Body of pancreas (tissue), 4 donors: ENCODE results near the gene FBXO28. TPM values are rescaled to one million over a fixed set of nuclear protein-coding genes. Genes with fewer than 3 reads are reported as not detected.

Experiments
- ATAC-seq: fragments of 150-250 bp; one replicate; pipeline ENCODE4 v1.9.1; 2016
- DNase-seq, 4 donors: peaks; one replicate each; pipeline ENCODE4 v3.0.0-alpha.2; 2019
- H3K27ac ChIP-seq, 4 donors: fragments of 200-600 bp; sonication (generic); 1 replicate in 3 of 4; 2 replicates in 1 of 4; pipeline versions ENCODE4 v1.5.1 to v1.6.1; 2016 to 2019; ENCODE audit warnings: mild to moderate bottlenecking in 1 of 4, mixed read lengths in 1 of 4, moderate library complexity in 1 of 4
- H3K27me3 ChIP-seq, 2 donors: fragments of 200-600 bp; sonication (generic); one replicate each; pipeline ENCODE4 v1.6.0; 2016; ENCODE audit warnings: mild to moderate bottlenecking in 1 of 2
- H3K36me3 ChIP-seq, 2 donors: fragments of 200-600 bp; sonication (generic); replicated peaks in 1 of 2; 2 replicates each; pipeline ENCODE4 v1.5.1; 2016; ENCODE audit warnings: low read depth in 2 of 2; ENCODE audit not compliant: insufficient read depth in 1 of 2
- H3K4me1 ChIP-seq: fragments of 200-600 bp; sonication (generic); one replicate; pipeline ENCODE4 v1.6.0; 2016
- H3K4me3 ChIP-seq, 2 donors: fragments of 200-600 bp; sonication (generic); 1 replicate in 1 of 2; 2 replicates in 1 of 2; pipeline ENCODE4 v1.5.1; 2016 to 2019
- H3K9me3 ChIP-seq, 3 donors: fragments of 200-600 bp; sonication (generic); 1 replicate in 2 of 3; 2 replicates in 1 of 3; pipeline ENCODE4 v1.5.1; 2016
- CTCF ChIP-seq, 7 experiments: fragments of 450-650 bp in 4 of 7; fragments of 200-600 bp in 3 of 7; sonication (generic) in 3 of 7; IDR thresholded peaks; one replicate each; pipeline ENCODE4 v1.5.1; 2016 to 2019; ENCODE audit warnings: antibody characterized with exemption in 7 of 7
- POLR2A ChIP-seq, 3 donors: fragments of 450-650 bp; IDR thresholded peaks; one replicate each; pipeline ENCODE4 v1.6.1; 2016; ENCODE audit warnings: antibody characterized with exemption in 3 of 3, mild to moderate bottlenecking in 2 of 3
- WGBS, 2 donors: methylation state at CpG; one replicate each; pipeline ENCODE4 v1.1.5; 2017; 5-methylcytosine and 5-hydroxymethylcytosine counted together
- intact Hi-C: fragments of 100-400 bp; cut with DNase I; formaldehyde crosslinking; loops from one replicate; pipeline ENCODE4 v1.15.1; 2023
- small RNA-seq: library from RNA; depleted of rRNA; stranded (forward); fragments of <200 nt; gene quantifications from one replicate; pipeline ENCODE3, GENCODE V24; 2016
- total RNA-seq, 2 donors: library from RNA; depleted of rRNA; stranded (reverse); fragments of >200 nt; gene quantifications; one replicate each; pipeline ENCODE4 v1.1.0, GENCODE V29; 2016

The FBXO28 gene
- total RNA-seq, 2 donors from 2014 or later: 3.0 to 13.7 TPM

GRCh38 chr1:224211206-224211962, 97.5 kb downstream of the FBXO28 start:
- H3K27ac ChIP-seq: peak overlapping the region in 2 of 4 donors; percentile 41 to 68
- no peaks in the 10 kb centered on the region for H3K36me3 ChIP-seq
- intact Hi-C loops: no loop called here
- H3K27me3 ChIP-seq: no peaks in the 10 kb centered on the region
- no peaks in the 10 kb centered on the region for H3K9me3 ChIP-seq
- DNase-seq (peak; percentile 45 to 69 (median 56)), ATAC-seq (peak; percentile 74)
- no peak overlapping the region for H3K4me3 ChIP-seq
- TF ChIP-seq CTCF (IDR thresholded peaks at IDR 0.05) (no peak), POLR2A (IDR thresholded peaks at IDR 0.05) (no peak)
- H3K4me1 ChIP-seq: peaks cover 16% of the 10 kb centered on the region
- WGBS, 2 donors: 5 to 15% methylated on average over 4 of the region's 4 CpGs

Small RNA genes lying within 50 kb of the gene (small RNA-seq; reads per million reads assigned to genes)
- not detected for gene AC092809.3
- gene RF00139: not detected
- gene RN7SKP49: not detected

Other genes starting within 250 kb of the FBXO28 start
- 10 to 100 TPM; 16.3 to 18.5 TPM for gene DEGS1, start 69.1 kb downstream of the FBXO28 start, total RNA-seq
- 10 to 100 TPM; 24.6 to 31.0 TPM for gene NVL, start 216.1 kb downstream of the FBXO28 start, total RNA-seq
- gene CNIH4, start 242.8 kb downstream of the FBXO28 start, total RNA-seq: 10 to 100 TPM; 15.0 to 35.3 TPM